ENCODE measurements around the gene BCL2L2.

DNA sequence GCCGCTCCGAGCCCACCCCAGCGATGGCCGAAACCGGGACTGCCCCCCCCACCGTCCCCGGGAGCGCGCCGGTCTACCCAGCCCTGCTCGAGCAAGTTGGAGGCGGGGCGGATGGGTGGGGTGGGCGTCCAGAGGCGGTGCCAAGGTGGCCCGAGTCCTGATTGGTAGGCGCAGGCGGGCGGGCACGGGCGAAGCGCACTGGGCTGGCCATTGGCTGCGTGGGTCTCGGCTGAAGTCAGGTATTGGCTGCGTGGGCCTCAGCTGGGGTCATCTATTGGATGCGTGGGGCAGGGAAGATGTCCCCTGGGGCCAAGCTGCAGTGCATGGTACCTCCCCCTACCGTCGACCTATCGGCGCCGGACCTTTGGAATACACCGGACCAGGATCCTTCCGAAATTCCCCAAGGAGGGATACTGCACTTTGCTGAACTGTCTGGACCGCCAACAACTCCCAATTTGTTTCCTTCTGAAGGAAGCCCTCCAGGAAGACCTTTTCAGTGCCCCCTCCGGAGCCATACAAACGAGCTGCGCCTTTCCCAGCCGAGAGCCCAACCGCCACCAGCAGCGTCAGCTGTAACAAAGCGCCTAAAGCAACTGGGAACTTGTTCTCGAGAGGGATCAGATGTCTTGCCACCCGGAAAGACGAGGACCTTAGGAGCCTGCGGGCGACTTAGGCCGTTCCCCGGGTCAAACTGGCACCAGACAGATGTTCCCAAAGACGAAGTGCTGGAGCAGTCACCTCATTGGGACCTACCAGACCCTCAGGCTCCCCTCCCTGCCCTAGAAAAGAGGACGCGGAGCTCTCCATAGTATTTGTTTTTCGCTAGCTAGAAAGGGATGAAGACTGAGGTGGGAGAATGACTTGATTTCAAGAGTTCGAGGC lies 20.4 kb upstream of the BCL2L2 start, which contains the start of gene HOMEZ:
- TF ChIP-seq CTCF (IDR thresholded peaks at IDR 0.05; ENCODE audit: low read depth, low read length, poor library complexity, severe bottlenecking) (no peak), EZH2phosphoT487 (IDR thresholded peaks at IDR 0.05; ENCODE audit: borderline replicate concordance, low read length) (no peak)
